PC-3 (cell line): Measurements from ENCODE around the gene ARL14.

Experiments
- EZH2 ChIP-seq: fragments of 300-600 bp; sonication (generic); IDR thresholded peaks from one replicate; pipeline ENCODE4 v1.6.1; 2017; ENCODE audit warnings: antibody characterized with exemption, mild to moderate bottlenecking, low read length; ENCODE audit not compliant: unreplicated experiment
- TF ChIP-seq, protein P1 (sequence below): fragments of 300-600 bp; sonication (generic); conservative IDR thresholded peaks from 2 replicates; pipeline ENCODE4 v1.5.1; 2017; ENCODE audit warnings: antibody characterized with exemption, low read depth, mild to moderate bottlenecking, low read length

DNA sequence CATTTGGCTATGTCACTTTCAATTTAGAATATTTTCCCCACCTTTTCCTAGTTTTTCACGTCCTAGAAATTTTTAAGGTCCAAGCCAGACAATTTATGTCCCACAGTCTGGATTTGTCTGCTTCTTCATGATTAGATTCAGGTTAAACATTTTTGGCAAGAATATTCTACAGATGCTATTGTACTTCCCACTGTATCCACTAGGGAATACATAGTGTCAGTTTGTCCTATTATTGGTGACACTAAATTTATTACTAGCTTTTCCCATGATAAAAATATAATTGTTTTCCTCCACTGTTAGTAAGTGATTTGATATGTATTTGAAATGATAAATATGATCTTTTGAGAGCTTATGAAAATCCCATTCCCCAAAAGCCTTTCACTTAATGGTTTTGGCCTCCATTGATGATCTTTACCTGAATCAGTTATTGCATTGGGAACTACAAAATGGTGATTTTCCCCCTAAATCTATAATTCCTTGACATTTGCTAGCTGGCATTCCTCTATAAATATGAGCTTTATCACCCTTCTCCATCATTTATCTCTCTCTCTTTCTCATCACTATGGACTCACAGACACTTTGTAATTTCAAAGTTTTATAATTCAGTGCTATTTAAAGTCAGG, 8.3 kb downstream of the ARL14 start:
- TF ChIP-seq, protein P1, sequence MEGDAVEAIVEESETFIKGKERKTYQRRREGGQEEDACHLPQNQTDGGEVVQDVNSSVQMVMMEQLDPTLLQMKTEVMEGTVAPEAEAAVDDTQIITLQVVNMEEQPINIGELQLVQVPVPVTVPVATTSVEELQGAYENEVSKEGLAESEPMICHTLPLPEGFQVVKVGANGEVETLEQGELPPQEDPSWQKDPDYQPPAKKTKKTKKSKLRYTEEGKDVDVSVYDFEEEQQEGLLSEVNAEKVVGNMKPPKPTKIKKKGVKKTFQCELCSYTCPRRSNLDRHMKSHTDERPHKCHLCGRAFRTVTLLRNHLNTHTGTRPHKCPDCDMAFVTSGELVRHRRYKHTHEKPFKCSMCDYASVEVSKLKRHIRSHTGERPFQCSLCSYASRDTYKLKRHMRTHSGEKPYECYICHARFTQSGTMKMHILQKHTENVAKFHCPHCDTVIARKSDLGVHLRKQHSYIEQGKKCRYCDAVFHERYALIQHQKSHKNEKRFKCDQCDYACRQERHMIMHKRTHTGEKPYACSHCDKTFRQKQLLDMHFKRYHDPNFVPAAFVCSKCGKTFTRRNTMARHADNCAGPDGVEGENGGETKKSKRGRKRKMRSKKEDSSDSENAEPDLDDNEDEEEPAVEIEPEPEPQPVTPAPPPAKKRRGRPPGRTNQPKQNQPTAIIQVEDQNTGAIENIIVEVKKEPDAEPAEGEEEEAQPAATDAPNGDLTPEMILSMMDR, result peak; percentile 66
- no peak for TF ChIP-seq EZH2
